Ectodermal cell (in vitro differentiated cells): ENCODE data around the gene LZTS2.

ENCODE experiments used
- H3K27ac ChIP-seq: 2 replicates; pipeline ENCODE4 v1.7.0; 2013; ENCODE audit warnings: mild to moderate bottlenecking, low read depth, low read length; ENCODE audit not compliant: insufficient read depth, poor library complexity, severe bottlenecking
- H3K27me3 ChIP-seq: 2 replicates; pipeline ENCODE4 v1.7.0; 2013; ENCODE audit warnings: mild to moderate bottlenecking, low read length; ENCODE audit not compliant: insufficient read depth, control insufficient read depth, poor library complexity, severe bottlenecking
- H3K36me3 ChIP-seq: one replicate; pipeline ENCODE4 v1.7.0; 2013; ENCODE audit warnings: low read length; ENCODE audit not compliant: control insufficient read depth, insufficient read depth
- H3K4me1 ChIP-seq: one replicate; pipeline ENCODE4 v1.7.0; 2013; ENCODE audit warnings: low read length; ENCODE audit not compliant: control insufficient read depth, insufficient read depth
- H3K4me3 ChIP-seq: 2 replicates; pipeline ENCODE4 v1.7.0; 2013; ENCODE audit warnings: low read depth, low read length, control low read depth; ENCODE audit not compliant: insufficient read depth
- H3K9me3 ChIP-seq: 2 replicates; pipeline ENCODE4 v1.7.0; 2013; ENCODE audit warnings: mild to moderate bottlenecking, low read length, moderate library complexity; ENCODE audit not compliant: control insufficient read depth
- WGBS, 2 experiments: methylation state at CpG; one replicate each; pipeline ENCODE4 v1.1.7; 2013; ENCODE audit warnings: missing lambda C conversion rate in 2 of 2; 5-methylcytosine and 5-hydroxymethylcytosine counted together

The LZTS2 gene

GRCh38 chr10:101042667-101043362, 43.2 kb downstream of the LZTS2 start:
- H3K27ac ChIP-seq: no peak overlapping the region
- H3K9me3 ChIP-seq: no peaks in the 10 kb centered on the region
- H3K27me3 ChIP-seq: peaks cover 65% of the 10 kb centered on the region
- WGBS, 2 experiments: 4% methylated on average over 40 of the region's 40 CpGs
- no peaks in the 10 kb centered on the region for H3K36me3 ChIP-seq
- peaks cover 14% of the 10 kb centered on the region for H3K4me1 ChIP-seq
- peak overlapping the region; percentile 31 for H3K4me3 ChIP-seq

- Histone ChIP-seq H3K27me3 (peaks cover 67% of the 10 kb centered on the region), H3K4me3 (peak overlapping the region; percentile 31), H3K4me1 (peaks cover 14% of the 10 kb centered on the region), H3K36me3 (no peaks in the 10 kb centered on the region), H3K27ac (no peak overlapping the region), H3K9me3 (no peaks in the 10 kb centered on the region)
- 31 to 34% methylated on average over 2 of the region's 2 CpGs for WGBS, 2 experiments
Observed at GRCh38 chr10:101043363-101043707, 43.7 kb downstream of the LZTS2 start.

- Histone ChIP-seq H3K4me3 (no peak overlapping the region), H3K9me3 (no peaks in the 10 kb centered on the region)
- WGBS, 2 experiments: 82 to 85% methylated on average over 2 of the region's 2 CpGs
Observed at GRCh38 chr10:101044117-101044516, 44.5 kb downstream of the LZTS2 start.

DNA sequence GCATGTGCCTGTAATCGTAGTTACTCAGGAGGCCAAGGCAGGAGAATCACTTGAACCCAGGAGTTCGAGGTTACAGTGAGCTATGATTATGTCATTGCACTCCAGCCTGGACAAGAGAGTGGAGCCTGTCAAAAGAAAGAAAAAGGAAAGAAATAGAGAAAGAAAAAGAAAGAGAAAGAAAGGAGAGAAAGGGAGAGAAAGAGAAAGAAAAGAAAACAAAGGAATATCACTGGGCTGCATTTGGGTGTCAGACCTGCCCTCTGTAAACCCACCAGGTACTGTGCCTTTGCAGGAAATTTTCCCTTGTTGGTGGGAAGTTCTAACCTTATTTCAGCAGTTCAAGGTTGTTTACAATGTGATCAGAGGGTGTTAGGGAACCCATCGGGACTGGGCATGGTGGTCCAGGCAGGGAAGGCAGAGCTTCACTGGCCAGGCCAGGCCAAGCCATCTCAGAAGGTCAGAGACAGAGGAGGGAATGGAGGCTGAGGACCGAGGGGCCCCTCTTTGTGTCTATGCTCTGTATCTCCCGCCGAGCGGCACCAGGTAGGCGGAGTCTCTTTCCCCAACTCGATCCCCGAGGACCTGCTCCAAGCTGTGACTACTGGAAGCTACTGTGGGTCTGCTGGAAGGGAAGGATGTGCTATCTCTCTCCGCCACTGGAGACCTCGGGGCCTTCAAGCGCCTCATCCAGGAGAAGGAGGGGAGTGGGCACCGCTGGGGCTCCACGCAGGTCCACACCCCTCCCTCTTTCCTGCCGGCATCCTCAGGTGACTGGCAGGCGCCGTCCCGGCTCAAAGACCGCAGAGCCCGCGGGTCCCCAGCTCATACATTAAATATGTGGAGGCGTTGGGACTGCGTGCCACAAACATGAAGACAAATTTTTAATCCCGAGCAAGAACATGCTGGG, 47.0 kb downstream of the LZTS2 start:
- Histone ChIP-seq H3K4me3 (no peak overlapping the region), H3K27me3 (peaks cover 84% of the 10 kb centered on the region), H3K36me3 (no peaks in the 10 kb centered on the region)

More at GRCh38 chr10:101044117-101044516, 44.5 kb downstream of the LZTS2 start:
- Histone ChIP-seq H3K36me3 (no peaks in the 10 kb centered on the region), H3K27me3 (peaks cover 72% of the 10 kb centered on the region), H3K4me1 (peaks cover 14% of the 10 kb centered on the region), H3K27ac (no peak overlapping the region)

DNA sequence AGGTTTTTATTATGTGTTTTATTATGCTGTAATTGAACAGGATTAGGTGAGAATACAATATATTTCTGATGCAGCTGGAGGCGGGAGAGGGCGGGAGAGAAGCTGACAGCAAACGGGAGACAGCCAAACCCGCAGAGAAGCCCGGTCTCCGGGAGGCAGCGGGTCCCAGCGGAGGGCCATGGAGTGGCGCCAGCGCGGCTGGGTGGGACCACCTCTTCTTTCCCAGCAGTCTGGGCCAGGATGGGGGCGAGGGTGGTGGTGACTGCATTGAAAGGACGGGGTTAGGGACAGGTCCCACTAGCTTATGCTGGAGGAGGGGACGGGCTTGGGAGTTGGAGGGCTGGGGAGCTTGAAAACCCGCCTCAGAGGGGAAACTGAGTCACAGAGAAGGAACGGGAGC, 47.7 kb downstream of the LZTS2 start:
- H3K9me3 ChIP-seq: no peaks in the 10 kb centered on the region
- H3K27ac ChIP-seq: no peak overlapping the region
- no peaks in the 10 kb centered on the region for H3K36me3 ChIP-seq
- H3K4me1 ChIP-seq: peaks cover 18% of the 10 kb centered on the region
- peaks cover 89% of the 10 kb centered on the region for H3K27me3 ChIP-seq
- H3K4me3 ChIP-seq: no peak overlapping the region
- WGBS, 2 experiments: 8 to 11% methylated on average over 16 of the region's 16 CpGs

More for the DNA sequence above, 47.0 kb downstream of the LZTS2 start:
- Histone ChIP-seq H3K4me1 (peaks cover 18% of the 10 kb centered on the region), H3K27ac (no peak overlapping the region), H3K9me3 (no peaks in the 10 kb centered on the region)
- WGBS, 2 experiments: 12 to 16% methylated on average over 25 of the region's 25 CpGs

GRCh38 chr10:101047961-101048892, 48.6 kb downstream of the LZTS2 start:
- Histone ChIP-seq H3K27ac (no peak overlapping the region), H3K4me3 (no peak overlapping the region), H3K36me3 (no peaks in the 10 kb centered on the region), H3K27me3 (peaks cover 88% of the 10 kb centered on the region), H3K9me3 (no peaks in the 10 kb centered on the region), H3K4me1 (peaks cover 16% of the 10 kb centered on the region)
- WGBS, 2 experiments: 8% methylated on average over 62 of the region's 62 CpGs

DNA sequence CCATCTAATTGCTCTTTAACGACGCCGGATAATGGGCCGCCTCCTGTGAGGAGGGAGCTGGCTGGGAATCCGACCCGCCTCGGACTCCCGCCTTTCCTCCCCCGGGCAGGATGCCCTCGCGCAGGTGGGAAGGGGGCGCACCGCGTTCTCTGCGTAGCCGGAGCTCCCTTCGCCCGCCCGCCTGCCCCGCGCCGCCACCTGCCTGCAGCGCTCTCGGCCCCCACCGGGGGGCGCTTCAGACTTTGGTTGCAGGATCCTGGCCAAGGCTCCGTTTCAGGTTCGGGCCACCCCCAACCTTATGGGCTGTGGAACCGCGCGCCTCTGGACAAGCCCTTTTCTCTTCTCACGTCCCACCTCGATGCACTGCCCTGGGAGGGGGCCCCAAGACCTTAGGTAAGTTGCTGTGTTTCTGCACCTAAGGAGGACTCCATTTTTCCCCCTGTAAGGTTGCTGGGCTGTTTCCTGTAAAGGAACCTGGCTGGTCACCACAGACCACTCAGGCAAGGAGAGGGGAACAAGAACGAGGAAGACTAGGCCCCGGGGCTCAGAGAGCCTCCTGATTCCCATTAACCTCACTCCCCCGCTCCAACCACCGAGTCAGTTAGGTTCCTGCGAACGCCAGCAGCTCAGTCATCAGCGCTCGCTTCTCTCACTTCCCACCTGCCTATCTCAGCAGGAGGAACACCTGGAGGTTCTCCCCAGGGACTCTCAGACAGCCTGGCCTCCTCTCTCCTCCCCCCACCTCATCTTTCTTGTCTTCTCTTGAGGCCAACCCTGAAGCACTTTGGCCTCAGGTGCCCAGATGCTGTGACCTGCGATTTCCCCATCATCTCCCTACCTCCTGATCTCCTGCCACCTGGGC, 50.8 kb downstream of the LZTS2 start:
- no peak overlapping the region for H3K27ac ChIP-seq
- H3K4me1 ChIP-seq: peaks cover 11% of the 10 kb centered on the region
- H3K27me3 ChIP-seq: peaks cover 66% of the 10 kb centered on the region
- H3K36me3 ChIP-seq: no peaks in the 10 kb centered on the region
- no peaks in the 10 kb centered on the region for H3K9me3 ChIP-seq
- no peak overlapping the region for H3K4me3 ChIP-seq
- 9 to 10% methylated on average over 42 of the region's 42 CpGs for WGBS, 2 experiments

GRCh38 chr10:101052285-101052684, 52.7 kb downstream of the LZTS2 start:
- Histone ChIP-seq H3K4me3 (no peak overlapping the region), H3K27ac (no peak overlapping the region), H3K27me3 (peaks cover 48% of the 10 kb centered on the region), H3K9me3 (no peaks in the 10 kb centered on the region), H3K4me1 (peaks cover 7% of the 10 kb centered on the region), H3K36me3 (no peaks in the 10 kb centered on the region)
- WGBS, 2 experiments: 89 to 90% methylated on average over 3 of the region's 3 CpGs

DNA sequence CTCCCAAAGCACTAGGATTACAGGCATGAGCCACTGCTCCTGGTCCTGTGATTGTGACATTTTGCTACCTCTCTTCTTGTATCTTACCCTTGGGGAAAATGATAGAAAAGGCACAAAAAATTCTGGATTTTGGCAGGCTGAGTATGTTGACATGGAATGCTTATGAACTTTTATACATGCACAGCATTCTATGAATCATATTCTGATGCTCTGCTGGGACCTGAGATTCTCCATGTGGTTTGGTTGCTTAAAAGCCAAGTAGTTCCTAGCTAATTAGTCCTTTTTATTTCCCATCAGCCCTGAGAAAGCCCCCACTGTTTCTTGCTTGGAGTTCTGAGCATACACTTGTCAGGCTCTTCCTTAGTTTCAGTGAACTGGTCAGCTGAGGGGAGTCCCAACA, 53.9 kb downstream of the LZTS2 start:
- no peak overlapping the region for H3K27ac ChIP-seq
- H3K27me3 ChIP-seq: peaks cover 35% of the 10 kb centered on the region
- H3K36me3 ChIP-seq: no peaks in the 10 kb centered on the region
- H3K4me3 ChIP-seq: no peak overlapping the region
- H3K9me3 ChIP-seq: no peaks in the 10 kb centered on the region
- peaks cover 4% of the 10 kb centered on the region for H3K4me1 ChIP-seq
